Astrocyte of the spinal cord (primary cell): ENCODE measurements around the gene LCN9.

ENCODE experiments used
- DNase-seq: peaks from one replicate; pipeline ENCODE4 v3.0.0; 2011; ENCODE audit warnings: low read depth, low spot score
- H3K4me3 ChIP-seq: 2 replicates; pipeline ENCODE4 v1.5.1; 2011; ENCODE audit warnings: low read depth, mild to moderate bottlenecking, low read length, moderate library complexity
- in situ Hi-C: cut with HindIII; loops from 2 replicates; pipeline ENCODE4 v1.10.0; 2017; ENCODE audit warnings: low sequenced_read_pairs
- TF ChIP-seq, protein P1 (sequence below): IDR thresholded peaks from 2 replicates; pipeline ENCODE4 v1.5.1; 2012; ENCODE audit warnings: low read depth, mild to moderate bottlenecking, low read length, inconsistent platforms

The LCN9 gene

GRCh38 chr9:135701067-135701958, 38.2 kb downstream of the LCN9 start:
- DNase-seq, result no peak
- in situ Hi-C loops, result no loop called here
- H3K4me3 ChIP-seq, result no peak overlapping the region
- TF ChIP-seq, protein P1, sequence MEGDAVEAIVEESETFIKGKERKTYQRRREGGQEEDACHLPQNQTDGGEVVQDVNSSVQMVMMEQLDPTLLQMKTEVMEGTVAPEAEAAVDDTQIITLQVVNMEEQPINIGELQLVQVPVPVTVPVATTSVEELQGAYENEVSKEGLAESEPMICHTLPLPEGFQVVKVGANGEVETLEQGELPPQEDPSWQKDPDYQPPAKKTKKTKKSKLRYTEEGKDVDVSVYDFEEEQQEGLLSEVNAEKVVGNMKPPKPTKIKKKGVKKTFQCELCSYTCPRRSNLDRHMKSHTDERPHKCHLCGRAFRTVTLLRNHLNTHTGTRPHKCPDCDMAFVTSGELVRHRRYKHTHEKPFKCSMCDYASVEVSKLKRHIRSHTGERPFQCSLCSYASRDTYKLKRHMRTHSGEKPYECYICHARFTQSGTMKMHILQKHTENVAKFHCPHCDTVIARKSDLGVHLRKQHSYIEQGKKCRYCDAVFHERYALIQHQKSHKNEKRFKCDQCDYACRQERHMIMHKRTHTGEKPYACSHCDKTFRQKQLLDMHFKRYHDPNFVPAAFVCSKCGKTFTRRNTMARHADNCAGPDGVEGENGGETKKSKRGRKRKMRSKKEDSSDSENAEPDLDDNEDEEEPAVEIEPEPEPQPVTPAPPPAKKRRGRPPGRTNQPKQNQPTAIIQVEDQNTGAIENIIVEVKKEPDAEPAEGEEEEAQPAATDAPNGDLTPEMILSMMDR, result no peak

DNA sequence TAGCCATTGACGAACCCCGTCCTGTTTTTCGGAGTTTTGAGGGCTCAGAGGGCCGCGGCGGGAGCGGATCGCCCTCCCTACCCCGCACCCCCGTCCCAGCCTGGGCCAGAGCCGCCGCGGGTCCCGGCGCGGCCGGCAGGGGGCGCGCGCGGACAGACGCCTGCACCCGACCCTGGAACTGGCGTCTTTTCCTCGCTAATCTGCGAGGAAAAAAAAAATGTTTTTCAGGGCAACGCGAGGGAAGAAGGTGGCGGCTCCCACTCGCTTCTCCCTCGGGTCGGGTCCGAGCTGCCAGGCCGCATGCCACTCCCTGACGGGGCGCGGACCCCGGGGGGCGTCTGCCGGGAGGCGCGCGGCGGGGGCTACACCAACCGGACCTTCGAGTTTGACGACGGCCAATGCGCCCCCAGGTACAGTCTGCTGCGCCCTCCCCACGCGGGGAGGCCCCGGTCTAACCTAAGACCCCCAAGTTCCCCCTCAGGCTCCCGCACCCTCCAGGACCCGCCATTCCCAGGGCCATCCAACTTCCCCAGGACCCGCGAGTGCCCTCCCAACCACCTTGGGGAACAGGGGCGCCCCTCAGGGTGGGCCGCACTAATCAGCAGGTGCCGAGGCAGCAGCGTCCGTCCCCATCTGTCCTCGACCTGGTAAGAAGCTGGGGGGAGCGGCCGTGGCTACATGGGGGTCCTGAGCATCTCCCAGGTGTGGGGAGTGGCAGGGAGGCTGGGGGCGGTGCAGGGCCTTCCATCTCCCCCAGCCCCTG, 39.0 kb downstream of the LCN9 start, which contains the start of gene KCNT1:
TSS of gene KCNT1 (plus strand) at position 227 of the 763 bp plus-strand sequence. CDS start at position 301, 74 bp downstream.
- TF ChIP-seq, protein P1, result peak; percentile 75
- DNase-seq, result peak; percentile 27
- in situ Hi-C loops, result no loop called here
- H3K4me3 ChIP-seq, result no peak within 1 kb of the TSS

GRCh38 chr9:135703726-135704125, 40.6 kb downstream of the LCN9 start:
- TF ChIP-seq, protein P1, result no peak

GRCh38 chr9:135704483-135704882, 41.4 kb downstream of the LCN9 start:
- no peak for DNase-seq
- in situ Hi-C loops, result no loop called here
- TF ChIP-seq, protein P1, result no peak
- H3K4me3 ChIP-seq, result no peak overlapping the region

More at GRCh38 chr9:135703726-135704125, 40.6 kb downstream of the LCN9 start:
- H3K4me3 ChIP-seq, result no peak overlapping the region
- in situ Hi-C loops, result no loop called here
- no peak for DNase-seq

DNA sequence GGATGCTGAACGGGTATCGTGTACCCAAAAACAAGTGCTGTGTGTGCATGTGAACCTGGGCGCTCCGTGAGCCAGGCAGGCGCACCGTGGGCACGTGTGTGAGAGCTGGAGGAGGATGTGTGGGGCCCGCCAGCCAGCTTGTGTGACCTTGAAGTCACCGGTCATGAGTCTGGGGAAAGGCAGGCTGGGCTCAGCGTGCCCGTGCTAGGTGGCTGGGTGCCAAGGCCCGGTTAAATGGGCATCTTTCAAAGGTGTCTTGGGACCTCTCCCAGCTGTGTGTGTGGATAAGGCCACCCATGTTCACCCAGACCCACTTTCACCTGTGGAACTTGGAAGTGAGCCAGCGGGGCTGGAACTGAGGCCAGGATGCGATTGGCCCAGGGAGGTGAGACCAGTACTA, 42.3 kb downstream of the LCN9 start:
- DNase-seq, result no peak
- TF ChIP-seq, protein P1, result no peak
- H3K4me3 ChIP-seq, result no peak overlapping the region
- in situ Hi-C loops, result no loop called here

DNA sequence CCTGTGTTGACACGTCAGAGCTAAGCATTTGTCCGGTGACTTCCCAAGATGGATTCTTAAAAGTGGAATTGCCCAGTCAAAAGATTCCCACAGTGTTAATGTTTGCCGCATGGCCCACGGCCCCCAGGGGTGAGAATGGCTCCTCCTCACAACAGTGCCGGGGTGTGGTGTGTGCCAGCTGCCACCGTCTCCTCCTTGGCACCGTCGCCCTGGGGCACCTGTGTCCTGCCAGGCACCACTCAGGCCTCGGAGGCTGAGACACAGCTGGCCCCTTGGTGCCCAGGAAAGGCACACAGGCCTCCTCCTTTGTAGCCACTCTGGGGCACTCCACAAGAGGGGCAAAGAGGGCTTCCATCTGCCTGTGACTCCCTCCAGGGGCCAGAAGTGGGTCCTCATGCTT, 43.2 kb downstream of the LCN9 start:
- no peak overlapping the region for H3K4me3 ChIP-seq
- no peak for DNase-seq
- in situ Hi-C loops, result no loop called here
- TF ChIP-seq, protein P1, result no peak
